Frontal cortex (tissue), 4 donors: Measurements from ENCODE around the gene MRPS16. TPM values are rescaled to one million over a fixed set of nuclear protein-coding genes. Genes with fewer than 3 reads are reported as not detected.

ENCODE experiments used
- DNase-seq, 2 donors: peaks; one replicate each; pipeline ENCODE4 v3.0.0; 2012; ENCODE audit warnings: low spot score in 2 of 2
- FAIRE-seq: peaks from 2 replicates; lab custom pipeline; 2012; peaks lifted over from hg19 to GRCh38; lab: Jason Lieb, UNC
- total RNA-seq: library from RNA; depleted of rRNA; stranded (reverse); fragments of >200 nt; gene quantifications from one replicate; pipeline ENCODE4 v1.2.3, GENCODE V29; 2014
- donor health status: control.
- donor health status: control.
- donor health status: control.

MRPS16 gene
- total RNA-seq, 1 donor from 2014 or later, result 126 TPM

GRCh38 chr10:73244866-73245477 is 7.5 kb downstream of the MRPS16 start:
- FAIRE-seq, result no peak

GRCh38 chr10:73239908-73240307 is 12.5 kb downstream of the MRPS16 start:
- DNase-seq, result no peak

More at GRCh38 chr10:73244866-73245477, 7.5 kb downstream of the MRPS16 start:
- DNase-seq, result no peak

DNA sequence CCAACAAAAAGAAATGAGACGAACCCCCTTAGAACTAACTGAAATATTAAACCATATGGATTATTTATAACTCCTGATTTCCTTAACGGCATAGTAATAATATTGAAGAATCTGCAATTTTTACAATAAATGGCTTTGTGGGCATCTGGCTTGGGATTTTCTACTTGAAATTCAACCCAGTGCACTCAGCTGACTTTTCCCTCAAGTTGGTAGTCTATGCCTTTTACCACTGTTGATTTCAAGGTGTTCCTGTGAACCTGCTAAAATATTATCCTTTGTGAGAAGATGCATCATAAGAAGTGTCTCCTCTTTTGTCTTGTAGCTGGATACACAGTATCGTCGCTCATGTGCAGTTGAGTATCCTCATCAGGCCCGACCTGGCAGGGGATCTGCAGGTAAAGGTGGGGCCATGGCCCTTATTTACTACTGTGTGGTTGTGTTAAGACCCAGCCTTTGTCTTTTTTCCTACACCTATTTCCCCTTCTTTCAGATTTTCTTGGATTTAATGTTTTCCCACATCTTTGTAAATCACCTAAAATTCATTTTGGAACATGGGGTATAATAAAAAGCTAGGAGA is 13.4 kb downstream of the MRPS16 start:
- no peak for FAIRE-seq
- no peak for DNase-seq

More at GRCh38 chr10:73239908-73240307, 12.5 kb downstream of the MRPS16 start:
- no peak for FAIRE-seq

DNA sequence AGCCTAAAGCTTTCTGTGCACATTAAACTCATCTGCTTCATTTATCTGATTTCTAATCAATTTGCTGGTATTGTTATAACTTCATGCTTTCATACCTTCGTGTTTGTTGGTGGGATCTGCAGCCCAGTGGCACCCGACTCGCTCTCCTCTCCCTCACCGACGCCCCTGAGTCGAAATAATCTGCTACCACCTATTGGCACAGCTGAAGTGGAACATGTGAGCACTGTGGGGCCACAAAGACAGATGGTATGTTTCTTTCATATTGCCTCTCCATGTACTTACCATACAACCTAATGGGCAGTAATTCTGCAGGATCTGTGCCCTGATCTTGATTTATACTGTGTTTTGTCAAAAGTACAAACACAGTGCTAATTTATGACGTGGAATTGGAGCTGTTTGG is 17.7 kb downstream of the MRPS16 start:
- FAIRE-seq, result no peak
- no peak for DNase-seq

GRCh38 chr10:73233883-73234282 is 18.6 kb downstream of the MRPS16 start:
- DNase-seq (no peak), FAIRE-seq (no peak)

- no peak for DNase-seq
- FAIRE-seq, result no peak
Observed at GRCh38 chr10:73232887-73233286, 19.6 kb downstream of the MRPS16 start.

DNA sequence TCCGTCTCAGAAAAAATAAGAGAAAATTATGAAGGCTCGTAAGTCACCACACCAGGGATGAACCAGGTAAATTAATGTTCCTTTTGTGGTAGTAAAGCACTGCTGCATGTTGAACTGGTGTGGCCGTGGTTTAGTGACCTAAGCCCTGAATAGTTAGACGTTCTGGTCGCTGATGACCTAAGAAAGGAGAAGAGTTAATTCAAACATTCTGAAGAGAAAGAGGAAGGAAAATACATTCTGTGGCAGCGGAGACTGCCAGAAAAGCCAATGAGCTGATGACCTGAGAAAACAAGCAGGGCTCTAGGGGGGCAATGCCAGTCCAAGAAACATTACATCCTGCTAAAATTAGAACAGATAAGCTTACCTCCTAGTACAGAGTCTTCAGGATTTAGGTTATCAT is 22.9 kb downstream of the MRPS16 start:
- FAIRE-seq, result no peak
- no peak for DNase-seq

GRCh38 chr10:73228247-73228646 is 24.2 kb downstream of the MRPS16 start:
- FAIRE-seq, result no peak

GRCh38 chr10:73226663-73227062 is 25.8 kb downstream of the MRPS16 start:
- no peak for DNase-seq
- FAIRE-seq, result no peak

More at GRCh38 chr10:73228247-73228646, 24.2 kb downstream of the MRPS16 start:
- DNase-seq, result no peak

GRCh38 chr10:73225518-73225917 is 26.9 kb downstream of the MRPS16 start:
- FAIRE-seq (peak; percentile 66), DNase-seq (no peak)

DNA sequence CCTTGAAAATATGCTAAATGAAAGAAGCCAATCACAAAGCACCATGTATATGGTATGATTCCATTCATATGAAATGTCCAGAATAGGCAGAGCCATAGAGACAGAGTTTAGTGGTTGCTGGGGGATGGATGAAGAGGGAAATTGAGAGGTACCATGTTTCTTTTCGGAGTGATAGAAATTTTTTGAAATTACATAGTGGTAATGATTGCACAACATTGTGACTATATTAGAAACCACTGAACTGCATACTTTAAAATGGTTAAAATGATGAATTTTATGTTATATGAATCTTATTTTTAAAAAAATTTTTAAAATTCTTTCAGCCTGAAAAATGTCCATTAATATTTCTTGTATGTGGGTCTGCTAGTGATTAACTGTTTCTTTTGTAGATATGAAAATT is 31.5 kb downstream of the MRPS16 start:
- peak; percentile 10 for FAIRE-seq
- no peak for DNase-seq

DNA sequence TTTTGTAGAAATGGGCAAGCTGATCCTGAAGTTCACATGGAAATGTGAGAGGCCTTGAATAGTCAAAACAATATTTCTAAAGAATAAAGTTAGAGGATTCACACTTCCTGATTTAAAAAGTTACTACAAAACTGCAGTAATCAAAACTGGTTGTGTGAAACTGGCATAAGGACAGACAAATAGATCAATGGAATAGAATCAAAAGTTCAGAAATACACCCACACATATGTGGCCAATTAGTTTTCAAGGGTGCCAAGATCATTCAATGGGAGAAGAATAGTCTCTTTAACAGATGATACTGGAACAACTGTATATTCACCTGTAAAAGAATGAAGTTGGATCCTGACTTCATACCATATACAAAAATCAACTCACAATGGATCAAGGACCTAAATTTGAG is 33.1 kb downstream of the MRPS16 start:
- no peak for FAIRE-seq
- DNase-seq, result no peak

- FAIRE-seq (no peak), DNase-seq (no peak)
Observed at GRCh38 chr10:73218431-73219191, 33.8 kb downstream of the MRPS16 start.

- FAIRE-seq (no peak), DNase-seq (no peak)
Observed at GRCh38 chr10:73217628-73218027, 34.8 kb downstream of the MRPS16 start.

DNA sequence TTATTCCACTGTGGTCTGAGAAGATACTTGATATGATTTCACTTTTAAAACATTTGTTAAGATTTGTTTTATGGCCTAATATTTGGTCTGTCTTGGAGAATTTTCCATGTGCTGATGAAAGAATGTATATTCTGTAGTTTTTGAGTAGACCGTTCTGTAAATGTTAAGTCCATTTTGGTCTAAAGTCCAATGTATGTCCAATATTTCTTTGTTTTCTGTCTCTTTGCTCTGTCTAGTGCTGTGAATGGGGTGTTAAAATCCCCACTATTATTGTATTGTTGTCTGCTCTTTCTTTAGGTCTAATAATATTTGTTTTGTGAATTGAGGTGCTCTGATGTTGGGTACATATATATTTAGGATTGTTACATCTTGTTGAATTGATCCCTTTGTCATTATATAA is 36.7 kb downstream of the MRPS16 start:
- no peak for DNase-seq
- FAIRE-seq, result no peak

DNA sequence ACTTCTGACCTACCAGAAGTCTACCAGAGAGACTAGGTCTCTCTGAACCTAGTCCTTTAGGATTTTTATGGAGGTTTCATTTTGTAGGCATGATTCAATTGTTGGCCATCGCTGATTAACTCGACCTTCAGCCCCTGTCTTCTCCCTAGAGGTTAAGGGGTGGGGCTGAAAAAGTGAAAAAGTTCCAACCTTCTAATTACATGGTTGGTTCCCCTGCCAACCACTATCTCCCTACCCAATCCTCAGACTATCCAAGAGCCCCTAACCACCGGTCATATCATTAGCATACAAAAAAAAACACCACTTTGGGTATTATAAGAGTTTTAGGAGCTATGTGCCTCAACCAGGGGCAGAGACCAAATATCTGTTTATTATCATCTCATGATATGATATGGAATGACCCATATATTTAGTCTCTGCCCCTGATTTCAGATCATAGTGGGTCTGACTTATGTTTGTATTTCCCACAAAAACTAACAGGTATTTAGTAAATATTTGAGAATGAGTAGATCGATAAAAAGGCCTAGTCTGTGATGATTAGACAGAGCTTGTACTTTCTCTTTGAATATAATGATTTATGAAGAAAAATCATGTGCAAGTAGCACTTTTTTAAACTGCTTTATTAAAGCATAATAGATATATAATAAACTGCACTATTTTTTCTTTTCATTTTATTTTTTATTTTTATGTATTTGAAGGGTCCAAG is 41.2 kb downstream of the MRPS16 start:
- FAIRE-seq (no peak), DNase-seq (no peak)

- DNase-seq (no peak), FAIRE-seq (no peak)
Observed at GRCh38 chr10:73210395-73211105, 41.9 kb downstream of the MRPS16 start.

GRCh38 chr10:73209705-73210104 is 42.7 kb downstream of the MRPS16 start:
- DNase-seq (no peak), FAIRE-seq (no peak)

DNA sequence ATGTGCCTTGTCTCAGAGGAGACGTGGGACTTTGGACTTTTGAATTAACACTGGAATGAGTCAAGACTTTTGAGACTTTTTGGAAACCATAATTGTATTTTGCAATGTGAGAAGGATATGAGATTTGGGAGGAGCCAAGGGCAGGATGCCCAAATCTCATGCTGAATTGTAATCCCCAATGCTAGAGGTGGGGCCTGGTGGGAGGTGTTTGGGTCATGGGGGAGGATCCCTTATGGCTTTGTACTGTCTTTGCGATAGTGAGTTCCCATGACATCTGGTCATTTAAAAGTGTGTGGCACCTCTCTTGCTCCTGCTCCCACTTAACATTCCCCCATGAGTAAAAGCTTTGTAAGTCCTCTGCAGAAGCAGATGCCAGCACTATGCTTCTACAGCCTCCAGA is 44.6 kb downstream of the MRPS16 start:
- FAIRE-seq, result no peak
- no peak for DNase-seq

DNA sequence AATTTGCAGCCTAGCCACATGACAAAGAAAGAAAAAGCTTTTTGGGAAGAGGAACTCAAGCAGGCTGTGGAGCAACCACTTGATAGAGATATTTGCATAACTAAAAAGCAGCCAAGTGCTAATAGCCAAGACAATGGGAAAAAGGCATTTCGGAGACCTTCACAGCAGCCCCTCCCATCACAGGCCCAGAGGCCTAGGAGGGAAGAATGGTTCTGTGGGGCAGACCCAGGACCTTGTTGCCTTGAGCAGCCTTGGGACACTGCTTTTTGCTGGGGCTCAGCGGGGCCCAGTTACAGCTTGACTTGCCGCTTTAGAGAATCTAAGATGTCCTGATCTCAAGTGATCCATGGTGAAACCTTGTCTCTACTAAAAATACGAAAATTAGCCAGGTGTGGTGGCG is 46.1 kb downstream of the MRPS16 start:
- FAIRE-seq (no peak), DNase-seq (no peak)
